Right atrium auricular region (tissue), 2 donors: Measurements from ENCODE around the gene FAM53B. TPM values are rescaled to one million over a fixed set of nuclear protein-coding genes. Genes with fewer than 3 reads are reported as not detected.

Experiments
- DNase-seq: peaks from one replicate; pipeline ENCODE4 v3.0.0-alpha.2; 2019; ENCODE audit warnings: low spot score
- H3K27ac ChIP-seq, 2 donors: fragments of 200-600 bp; sonication (generic); 1 replicate in 1 of 2; 2 replicates in 1 of 2; pipeline ENCODE4 v1.5.1; 2016 to 2019
- H3K27me3 ChIP-seq, 2 donors: fragments of 200-600 bp; sonication (generic); one replicate each; pipeline versions ENCODE4 v1.5.1 to v1.6.0; 2017 to 2019
- H3K36me3 ChIP-seq: fragments of 200-600 bp; sonication (generic); one replicate; pipeline ENCODE4 v1.5.1; 2016
- H3K4me1 ChIP-seq, 2 donors: fragments of 200-600 bp; sonication (generic); one replicate each; pipeline versions ENCODE4 v1.5.1 to v1.6.0; 2017 to 2019
- H3K4me3 ChIP-seq, 2 donors: fragments of 200-600 bp; sonication (generic); 1 replicate in 1 of 2; 2 replicates in 1 of 2; pipeline ENCODE4 v1.5.1; 2017 to 2019; ENCODE audit warnings: mild to moderate bottlenecking in 1 of 2, moderate library complexity in 1 of 2
- H3K9me3 ChIP-seq, 2 donors: fragments of 200-600 bp; sonication (generic); one replicate each; pipeline ENCODE4 v1.5.1; 2019
- CTCF ChIP-seq, 2 donors: fragments of 200-600 bp; sonication (generic); IDR thresholded peaks; one replicate each; pipeline ENCODE4 v1.5.1; 2019; ENCODE audit warnings: antibody characterized with exemption in 2 of 2
- total RNA-seq, 2 donors: library from RNA; depleted of rRNA; stranded (reverse); fragments of >200 nt; gene quantifications; one replicate each; pipeline ENCODE4 v1.1.0, GENCODE V29; 2016

The FAM53B gene
- total RNA-seq, 2 donors from 2014 or later = 30.3 to 31.1 TPM

- Histone ChIP-seq H3K27ac (peak overlapping the region; percentile 78 to 79), H3K4me3 (no peak overlapping the region), H3K9me3 (no peaks in the 10 kb centered on the region), H3K27me3 (no peaks in the 10 kb centered on the region), H3K4me1 (peaks cover 0 to 100% of the 10 kb centered on the region in 2 donors), H3K36me3 (no peaks in the 10 kb centered on the region)
- DNase-seq = peak; percentile 53
- TF ChIP-seq CTCF (IDR thresholded peaks at IDR 0.05) = no peak
These were observed 7.0 kb downstream of the FAM53B start for GRCh38 chr10:124737221-124737620.

- peak overlapping the region in 1 of 2 donors; percentile 6 for H3K4me3 ChIP-seq
These were observed 7.6 kb downstream of the FAM53B start for GRCh38 chr10:124736491-124737136.

GRCh38 chr10:124735491-124736286 is 8.5 kb downstream of the FAM53B start:
- H3K36me3 ChIP-seq = no peaks in the 10 kb centered on the region
- no peak for TF ChIP-seq CTCF (IDR thresholded peaks at IDR 0.05)
- H3K9me3 ChIP-seq = no peaks in the 10 kb centered on the region
- DNase-seq = peak; percentile 52
- peak overlapping the region in 1 of 2 donors; percentile 6 for H3K4me3 ChIP-seq
- no peaks in the 10 kb centered on the region for H3K27me3 ChIP-seq
- peak overlapping the region; percentile 78 to 79 for H3K27ac ChIP-seq
- H3K4me1 ChIP-seq = peaks cover 0 to 100% of the 10 kb centered on the region in 2 donors

More at GRCh38 chr10:124736491-124737136, 7.6 kb downstream of the FAM53B start:
- Histone ChIP-seq H3K4me1 (peaks cover 0 to 100% of the 10 kb centered on the region in 2 donors), H3K27ac (peak overlapping the region; percentile 78 to 79), H3K27me3 (no peaks in the 10 kb centered on the region), H3K36me3 (no peaks in the 10 kb centered on the region), H3K9me3 (no peaks in the 10 kb centered on the region)
- TF ChIP-seq CTCF (IDR thresholded peaks at IDR 0.05) = peak in 1 of 2 donors; percentile 41
- DNase-seq = peak; percentile 83

DNA sequence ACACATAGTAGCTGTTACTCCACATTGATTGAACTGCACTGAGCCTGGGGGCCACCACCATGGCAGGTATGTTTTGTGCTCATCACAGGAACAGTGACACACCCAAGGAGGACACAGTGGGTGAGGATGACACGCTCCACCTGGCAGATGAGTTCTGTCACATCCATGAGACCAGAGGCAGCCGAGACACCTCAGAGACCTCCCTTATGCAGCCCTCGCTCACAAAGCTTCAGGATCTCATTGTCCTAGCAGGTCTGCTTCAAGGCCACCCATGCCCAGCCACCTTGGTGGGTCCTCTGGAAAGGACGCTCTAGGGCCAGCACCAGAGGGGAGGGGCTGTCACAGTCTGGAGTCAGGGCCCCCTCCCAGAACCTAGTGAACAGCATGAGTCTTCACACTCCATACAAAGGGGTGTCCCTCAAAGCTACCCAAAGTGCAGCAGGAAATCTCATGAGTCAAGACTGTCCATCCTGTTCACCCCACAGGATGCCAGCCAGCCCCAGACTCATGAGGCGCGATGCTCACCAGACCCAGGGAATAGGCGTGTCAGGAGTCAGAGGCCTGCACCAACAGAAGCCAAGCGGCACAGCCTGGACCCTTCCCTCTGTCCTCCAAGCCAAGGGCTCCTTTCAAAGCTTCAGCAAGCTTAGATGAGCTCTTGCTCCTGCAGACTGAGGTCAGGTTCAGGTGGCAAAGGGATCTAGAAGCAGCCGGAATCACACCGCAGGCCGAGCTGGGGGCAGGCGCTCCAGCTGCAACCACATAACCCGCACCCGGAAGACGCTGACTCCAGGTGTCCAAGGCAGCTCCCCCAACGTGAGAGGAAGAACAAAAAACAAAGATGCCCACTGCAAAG is 9.6 kb downstream of the FAM53B start:
- peak; percentile 58 for DNase-seq
- Histone ChIP-seq H3K27me3 (no peaks in the 10 kb centered on the region), H3K27ac (peak overlapping the region; percentile 78 to 79), H3K4me1 (peaks cover 0 to 100% of the 10 kb centered on the region in 2 donors), H3K4me3 (no peak overlapping the region), H3K36me3 (no peaks in the 10 kb centered on the region), H3K9me3 (no peaks in the 10 kb centered on the region)
- no peak for TF ChIP-seq CTCF (IDR thresholded peaks at IDR 0.05)

- H3K4me1 ChIP-seq = peaks cover 0 to 100% of the 10 kb centered on the region in 2 donors
- no peak for DNase-seq
- H3K4me3 ChIP-seq = no peak overlapping the region
- TF ChIP-seq CTCF (IDR thresholded peaks at IDR 0.05) = no peak
- peak overlapping the region; percentile 78 to 79 for H3K27ac ChIP-seq
- no peaks in the 10 kb centered on the region for H3K36me3 ChIP-seq
- H3K27me3 ChIP-seq = no peaks in the 10 kb centered on the region
- H3K9me3 ChIP-seq = no peaks in the 10 kb centered on the region
These were observed 10.5 kb downstream of the FAM53B start for GRCh38 chr10:124733571-124734245.
